SW 1271 (cell line): ENCODE measurements around the gene KIAA1191.

Experiments
- DNase-seq, 2 experiments: peaks; one replicate each; lab custom pipeline; 2025; lab: John Stamatoyannopoulos, UW

KIAA1191 gene

DNA sequence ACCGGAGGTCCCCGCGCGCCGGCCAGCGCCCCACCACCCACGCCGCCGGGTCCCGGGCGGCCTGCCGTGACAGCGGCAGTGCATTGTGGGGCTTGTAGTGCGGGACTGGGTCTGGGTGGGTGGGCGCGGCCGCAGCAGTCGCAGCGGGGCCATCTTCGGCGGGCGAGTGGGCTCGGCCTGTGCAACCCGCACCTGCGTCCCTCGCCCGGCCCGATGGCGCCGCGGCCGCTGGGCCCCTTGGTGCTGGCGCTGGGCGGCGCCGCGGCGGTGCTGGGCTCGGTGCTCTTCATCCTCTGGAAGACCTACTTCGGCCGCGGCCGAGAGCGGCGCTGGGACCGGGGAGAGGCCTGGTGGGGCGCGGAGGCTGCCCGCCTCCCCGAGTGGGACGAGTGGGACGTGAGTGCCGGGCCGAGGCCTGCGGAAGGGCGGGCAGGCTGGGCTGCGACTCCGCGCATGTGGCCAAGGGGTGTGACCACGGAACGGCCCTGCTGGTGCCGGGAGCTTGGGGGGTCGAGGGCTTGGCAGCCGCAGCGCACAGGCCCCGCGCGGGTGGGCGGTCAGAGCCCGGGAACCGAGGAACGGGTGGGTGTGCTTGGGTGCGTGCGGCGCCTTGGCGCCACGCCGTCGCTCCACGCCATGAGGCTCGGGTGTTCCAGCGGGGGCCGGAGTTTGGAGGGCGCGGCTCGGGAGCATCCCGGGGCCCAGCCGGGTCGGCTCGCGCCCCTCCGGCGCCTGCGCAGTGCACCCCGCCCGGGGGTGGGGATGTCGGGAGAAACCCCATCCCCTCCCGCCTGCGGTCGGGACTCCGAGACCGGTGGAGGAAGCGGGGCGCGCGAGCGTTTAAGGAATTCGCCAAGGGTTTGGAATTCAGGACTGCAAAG is 4.0 kb upstream of the KIAA1191 start, which contains the start of gene ARL10:
Gene ARL10, plus strand, starts transcription at position 137 of the 881 bp plus-strand sequence. Its CDS starts 77 bp downstream, at position 214.
- DNase-seq = no peak

DNA sequence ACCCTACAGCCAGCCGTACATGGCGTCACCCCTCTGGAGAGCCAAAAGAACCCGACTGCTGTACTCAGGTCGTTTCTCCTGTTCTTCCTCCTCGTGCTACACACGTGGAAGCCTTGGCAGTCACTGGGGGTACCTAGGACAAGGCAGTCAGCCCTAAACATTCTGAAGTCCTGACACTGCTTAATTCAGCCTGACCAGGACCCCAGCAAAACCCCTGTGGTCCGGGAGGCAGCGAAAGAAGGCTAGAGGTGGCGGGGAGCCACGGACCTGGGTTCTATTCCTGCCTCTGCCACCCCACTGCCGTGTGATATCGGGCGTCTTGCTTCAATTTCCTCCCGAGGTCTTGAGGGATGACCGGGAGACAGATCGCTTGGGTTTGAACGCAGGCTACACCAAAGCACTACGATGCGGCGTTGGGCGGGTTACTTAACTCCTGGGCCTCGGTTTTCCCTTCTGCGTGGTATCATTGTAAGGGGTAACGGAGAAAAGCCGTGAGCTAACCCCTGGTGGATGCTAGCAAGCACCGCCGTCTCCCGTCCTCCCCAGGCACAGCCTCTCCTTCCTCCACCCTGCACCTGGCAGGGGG is 3.3 kb upstream of the KIAA1191 start:
- no peak for DNase-seq

GRCh38 chr5:176362233-176362490 is 598 bp upstream of the KIAA1191 start:
- DNase-seq = no peak

GRCh38 chr5:176360894-176361436 is 599 bp downstream of the KIAA1191 start:
- DNase-seq = no peak

GRCh38 chr5:176359658-176360057 is 1.9 kb downstream of the KIAA1191 start:
- DNase-seq = no peak

- no peak for DNase-seq
These were observed 5.4 kb downstream of the KIAA1191 start for GRCh38 chr5:176356179-176356566.

DNA sequence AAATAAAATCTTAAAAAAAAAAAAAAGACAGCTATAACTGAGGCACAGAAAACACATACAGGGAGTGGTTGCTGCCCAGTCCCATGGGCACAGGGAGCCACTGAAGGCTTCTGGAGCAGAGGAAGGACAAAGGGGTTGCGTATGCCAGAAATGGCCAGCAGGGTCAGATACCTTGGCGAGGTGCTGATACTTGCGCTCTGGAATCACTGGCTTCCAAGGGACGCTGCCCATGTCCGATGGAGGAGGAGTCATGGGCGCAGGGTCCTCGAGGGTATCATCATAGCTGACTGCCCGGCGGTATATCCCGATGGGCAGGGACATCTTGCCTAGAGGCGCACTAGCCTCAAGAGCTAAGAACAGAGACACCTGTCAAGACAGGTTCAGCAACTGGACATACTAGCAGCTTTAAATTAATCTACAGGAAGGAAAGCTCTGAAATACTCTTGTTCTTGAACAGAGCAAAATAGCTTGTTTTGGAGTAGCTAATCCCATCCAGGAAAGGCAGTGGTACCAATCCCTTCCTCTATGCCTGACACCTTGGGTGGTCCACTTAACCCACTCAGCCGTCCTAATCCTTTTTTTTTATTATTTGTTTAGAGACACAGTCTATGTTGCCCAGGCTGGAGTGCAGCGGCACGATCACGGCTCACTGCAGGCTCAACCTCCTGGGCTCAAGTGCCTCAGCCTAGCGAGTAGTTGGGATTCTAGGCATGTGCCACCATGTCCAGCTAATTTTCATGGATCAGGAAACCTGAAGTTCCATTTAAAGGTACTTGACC is 6.0 kb downstream of the KIAA1191 start:
- DNase-seq = no peak

DNA sequence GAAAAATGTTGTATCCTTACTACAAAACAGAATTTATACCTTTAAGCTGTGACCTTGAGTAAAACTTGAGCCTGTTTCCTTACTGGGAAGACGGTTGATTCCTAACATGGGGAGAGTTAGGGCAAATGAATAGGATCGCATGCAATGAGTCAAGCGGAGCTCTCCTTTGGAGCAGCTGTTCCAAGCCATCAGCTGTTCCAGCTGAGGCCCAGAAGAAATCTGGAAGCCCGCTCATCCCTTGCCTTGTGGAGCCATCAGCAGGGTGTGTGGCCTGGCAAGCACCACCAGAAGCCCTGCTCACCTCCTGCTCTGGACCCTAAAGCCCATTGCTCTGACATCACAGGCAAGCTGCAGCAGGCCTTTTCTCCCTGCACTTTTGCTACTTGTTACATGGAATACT is 8.0 kb downstream of the KIAA1191 start:
- DNase-seq = no peak

- no peak for DNase-seq
These were observed 9.3 kb downstream of the KIAA1191 start for GRCh38 chr5:176352116-176352878.

DNA sequence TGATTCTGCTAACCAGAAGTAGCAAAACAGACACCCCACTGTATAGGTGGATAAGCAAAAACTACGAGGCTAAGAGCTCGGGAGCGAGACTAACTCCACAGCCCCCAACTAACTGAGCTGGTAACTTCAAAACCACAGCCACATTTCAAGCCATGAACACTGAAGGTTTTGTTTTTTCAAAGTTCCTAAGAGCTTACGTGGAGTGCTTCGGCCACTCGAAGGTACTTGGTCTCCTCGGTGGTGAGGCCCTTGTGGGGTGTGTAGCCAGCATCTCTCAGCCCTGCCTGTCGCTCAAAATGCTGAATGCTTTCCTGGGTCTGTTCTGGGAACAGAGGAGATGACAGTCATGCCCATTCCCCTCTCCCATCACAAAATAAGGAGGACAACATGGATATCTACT is 11.1 kb downstream of the KIAA1191 start:
- DNase-seq = no peak

DNA sequence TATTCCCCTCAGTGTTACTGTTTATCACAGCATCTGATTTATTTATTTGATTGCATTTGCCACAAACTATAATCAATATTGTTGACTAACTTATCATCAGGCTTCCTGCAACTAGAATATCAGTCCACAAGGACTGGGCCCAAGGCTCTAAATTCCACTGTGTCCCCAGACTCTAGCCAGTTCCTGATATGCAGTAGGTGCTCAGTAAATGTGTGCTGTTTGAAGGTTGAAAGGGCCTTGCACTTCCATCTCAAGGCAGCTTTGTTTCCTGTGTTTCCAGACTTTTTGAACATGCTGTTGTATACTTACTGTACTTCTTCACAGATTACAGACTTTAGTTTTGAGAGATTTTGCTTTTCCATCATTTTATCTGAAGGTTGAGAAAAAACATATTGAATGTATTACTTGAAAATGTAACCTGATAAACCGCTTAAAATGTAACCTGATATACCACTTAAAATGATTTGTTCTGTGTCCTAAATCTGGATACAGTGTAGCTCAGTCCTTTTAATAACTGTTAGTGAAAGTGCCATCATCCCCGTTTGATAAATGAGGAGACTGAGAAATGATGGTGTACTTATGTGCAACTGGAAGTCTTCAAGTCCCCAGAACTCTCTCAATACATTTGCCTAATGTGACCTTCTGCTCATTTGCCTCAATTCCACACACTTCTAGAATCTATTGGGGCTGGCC is 18.7 kb downstream of the KIAA1191 start:
- DNase-seq = no peak

DNA sequence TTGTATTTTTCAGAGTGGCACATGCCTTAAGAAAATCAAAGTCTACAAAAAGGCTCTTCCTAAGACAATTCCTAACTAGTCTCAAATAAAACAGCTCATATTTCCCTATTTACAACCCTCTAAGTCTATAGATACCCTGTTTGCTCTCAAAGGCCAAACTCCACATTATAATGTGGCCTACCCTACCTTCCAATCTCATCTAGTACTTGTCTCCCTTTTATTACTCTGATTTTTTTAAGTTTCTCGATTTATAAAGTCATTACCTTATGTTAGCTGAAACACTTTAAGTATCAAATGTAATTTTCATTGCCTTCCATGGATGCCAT is 19.4 kb downstream of the KIAA1191 start:
- DNase-seq = no peak

DNA sequence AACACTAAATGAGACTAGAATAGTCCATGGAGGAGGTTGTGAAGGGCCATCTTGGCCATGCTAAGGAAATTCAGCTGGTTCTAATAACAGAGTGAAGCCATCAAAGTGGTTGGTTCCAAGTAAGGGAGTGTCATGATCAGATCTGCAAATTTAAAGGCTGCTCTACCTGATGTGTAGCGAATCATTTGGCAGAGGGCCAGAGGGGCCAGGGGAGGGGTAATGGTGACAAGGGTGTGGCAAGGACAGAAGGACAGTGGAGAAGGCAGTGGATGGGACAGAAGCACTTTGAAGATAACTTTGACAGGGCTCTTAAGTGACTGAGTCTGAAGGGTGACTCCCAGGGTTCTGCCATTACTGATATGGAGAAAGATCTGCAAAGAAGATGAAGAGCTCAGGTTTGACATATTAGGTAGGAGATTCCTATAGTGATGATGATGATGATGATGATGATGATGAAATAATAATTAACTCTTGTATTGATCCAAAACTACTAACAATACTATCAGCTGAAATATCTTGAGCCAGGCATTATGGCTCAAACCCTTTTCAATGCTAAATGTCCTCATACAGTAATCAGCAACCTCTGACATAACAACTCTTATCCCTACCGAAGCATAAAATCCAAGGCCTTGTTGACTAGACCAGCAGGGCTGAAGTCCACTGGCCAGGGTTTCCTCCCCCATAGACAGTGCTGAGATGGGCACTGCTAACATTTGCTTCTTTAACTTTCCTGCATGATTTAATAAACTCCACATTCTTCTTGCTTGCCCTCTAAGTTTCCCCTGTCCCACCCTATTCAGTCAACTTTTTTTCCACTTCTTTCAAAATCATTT is 20.0 kb downstream of the KIAA1191 start:
- DNase-seq = no peak

GRCh38 chr5:176339304-176339703 is 22.3 kb downstream of the KIAA1191 start:
- DNase-seq = no peak

- DNase-seq = no peak
These were observed 23.7 kb downstream of the KIAA1191 start for GRCh38 chr5:176337913-176338312.

DNA sequence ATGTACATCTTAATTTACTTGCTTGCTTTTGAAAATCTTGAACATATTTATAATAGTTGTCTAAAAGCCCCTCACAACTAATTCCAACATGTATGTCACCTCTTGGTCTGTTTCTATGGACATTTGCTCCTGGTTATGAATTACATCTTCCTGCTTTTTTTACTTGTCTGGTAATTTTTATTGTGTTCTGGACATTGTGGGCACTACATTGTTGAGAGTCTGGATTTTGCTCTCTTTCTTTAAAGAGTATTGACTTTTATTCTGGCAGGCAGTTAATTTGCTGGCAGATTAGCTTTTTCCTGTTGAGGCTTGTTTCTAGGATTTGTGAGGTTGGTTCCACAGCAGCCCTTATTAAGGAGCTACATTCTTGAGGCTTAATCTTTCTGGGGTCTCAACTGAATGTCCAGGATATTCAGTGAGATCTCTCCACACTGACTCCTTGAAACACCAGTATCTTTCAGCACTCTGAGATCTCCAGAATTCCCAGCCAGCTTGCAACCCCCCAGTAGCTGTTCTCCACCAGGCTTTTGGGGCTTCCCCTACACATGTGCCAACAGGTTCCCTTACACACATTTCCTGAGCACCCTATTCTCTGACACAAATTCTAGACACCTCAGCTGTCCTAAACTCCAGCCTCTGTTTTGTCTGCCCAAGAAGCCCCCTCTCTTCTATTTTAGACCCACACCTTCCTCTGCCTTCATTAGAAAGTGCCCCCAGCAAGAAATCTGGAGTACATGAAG is 27.4 kb downstream of the KIAA1191 start:
- DNase-seq = no peak

DNA sequence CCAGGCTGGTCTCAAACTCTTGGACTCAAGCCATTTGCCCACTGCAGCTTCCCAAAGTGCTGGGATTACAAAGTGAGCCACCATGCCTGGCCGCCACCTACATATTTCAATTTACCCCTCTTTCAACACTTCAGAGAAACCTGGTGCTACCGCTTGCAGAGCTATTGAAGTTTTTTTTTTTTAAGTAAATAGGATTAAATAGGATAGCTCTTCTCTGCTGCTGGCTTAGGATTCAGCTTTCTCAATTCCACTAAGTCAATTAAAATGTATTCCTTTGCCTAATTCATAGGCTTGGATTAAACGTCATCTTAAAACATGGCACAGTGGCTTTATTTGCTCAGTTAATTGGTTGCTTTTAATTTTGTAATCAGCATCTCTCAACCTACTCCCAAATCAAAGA is 41.0 kb downstream of the KIAA1191 start:
- no peak for DNase-seq

DNA sequence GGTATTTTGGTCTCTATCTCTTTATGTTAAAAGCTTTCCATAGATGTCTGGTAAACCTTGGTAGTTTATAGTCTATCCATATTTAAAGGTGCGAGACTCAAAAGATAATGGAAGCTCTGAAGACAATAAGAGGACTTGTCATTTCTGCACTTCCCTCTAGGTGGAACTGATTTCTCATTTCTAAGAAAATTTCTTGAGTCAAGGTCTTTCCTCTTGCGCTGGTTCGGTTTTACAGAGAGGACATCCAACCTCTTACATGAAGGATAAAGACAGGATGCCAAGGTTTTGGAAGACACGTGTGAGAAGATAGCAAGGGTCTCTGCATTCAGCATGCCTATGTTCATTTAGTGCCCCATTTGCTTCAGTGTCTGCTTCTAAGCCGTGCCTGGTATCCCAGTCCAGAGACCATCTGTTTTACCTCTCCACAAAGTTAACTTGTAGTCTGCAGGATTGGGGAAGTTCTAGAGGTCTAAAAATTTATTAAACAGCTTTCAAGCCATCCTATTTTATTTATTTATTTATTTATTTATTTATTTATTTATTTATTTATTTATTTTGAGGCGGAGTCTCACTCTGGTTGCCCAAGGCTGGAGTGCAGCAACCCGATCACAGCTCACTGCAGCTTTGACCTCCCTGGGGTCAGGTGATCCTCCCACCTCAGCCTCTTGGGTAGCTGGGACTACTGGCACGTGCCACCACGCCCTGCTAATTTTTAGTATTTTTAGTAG is 41.6 kb downstream of the KIAA1191 start:
- DNase-seq = peak in 1 of 2 experiments; percentile 22
